KMS-11 (cell line): ENCODE results near the gene CISTR.

Source experiments
- H2AFZ ChIP-seq: fragments of 200-600 bp; sonication (generic); 2 replicates; pipeline ENCODE4 v1.6.1; 2016; ENCODE audit warnings: antibody characterized with exemption, mixed run types, low read depth
- H3K27ac ChIP-seq: fragments of 200-600 bp; sonication (generic); 2 replicates; pipeline ENCODE4 v1.6.1; 2016; ENCODE audit warnings: mild to moderate bottlenecking, mixed run types
- H3K27me3 ChIP-seq: fragments of 200-600 bp; sonication (generic); 2 replicates; pipeline ENCODE4 v1.6.1; 2017; ENCODE audit warnings: mild to moderate bottlenecking, low read depth, mixed run types, moderate library complexity; ENCODE audit not compliant: insufficient read depth
- H3K36me3 ChIP-seq: fragments of 200-600 bp; sonication (generic); 2 replicates; pipeline ENCODE4 v1.6.1; 2017; ENCODE audit warnings: mild to moderate bottlenecking, mixed run types; ENCODE audit not compliant: insufficient read depth
- H3K4me1 ChIP-seq: fragments of 200-600 bp; sonication (generic); 2 replicates; pipeline ENCODE4 v1.6.1; 2016; ENCODE audit warnings: mild to moderate bottlenecking, low read depth, mixed run types; ENCODE audit not compliant: poor library complexity, severe bottlenecking
- H3K4me2 ChIP-seq: fragments of 200-600 bp; sonication (generic); 2 replicates; pipeline ENCODE4 v1.7.0; 2016; ENCODE audit warnings: mild to moderate bottlenecking, mixed run types
- H3K4me3 ChIP-seq: fragments of 200-600 bp; sonication (generic); IDR thresholded peaks from 2 replicates; pipeline ENCODE4 v1.6.1; 2017; ENCODE audit warnings: low read depth, low read length, mixed read lengths; ENCODE audit not compliant: insufficient read depth
- H3K79me2 ChIP-seq: fragments of 200-600 bp; sonication (generic); 2 replicates; pipeline ENCODE4 v1.6.1; 2016; ENCODE audit warnings: low read depth, mixed run types; ENCODE audit not compliant: insufficient read depth
- H3K9ac ChIP-seq: fragments of 200-600 bp; sonication (generic); 2 replicates; pipeline ENCODE4 v1.6.1; 2016; ENCODE audit warnings: mild to moderate bottlenecking, mixed run types
- H4K20me1 ChIP-seq: fragments of 200-600 bp; sonication (generic); 2 replicates; pipeline ENCODE4 v1.6.1; 2016; ENCODE audit warnings: mild to moderate bottlenecking, mixed run types; ENCODE audit not compliant: insufficient read depth
- CTCF ChIP-seq: fragments of 200-600 bp; sonication (generic); conservative IDR thresholded peaks from 2 replicates; pipeline ENCODE4 v1.6.1; 2017; ENCODE audit warnings: low read depth, mild to moderate bottlenecking, antibody characterized with exemption, low read length, moderate library complexity, mixed read lengths

The CISTR gene

GRCh38 chr12:53791735-53792326 lies 40.1 kb upstream of the CISTR start:
- Histone ChIP-seq H3K4me3 (no peak overlapping the region), H4K20me1 (no peaks in the 10 kb centered on the region), H2AFZ (no peak overlapping the region), H3K27ac (no peak overlapping the region), H3K9ac (no peak overlapping the region), H3K4me2 (no peak overlapping the region), H3K36me3 (no peaks in the 10 kb centered on the region), H3K4me1 (no peaks in the 10 kb centered on the region), H3K27me3 (no peaks in the 10 kb centered on the region), H3K79me2 (no peaks in the 10 kb centered on the region)
- TF ChIP-seq CTCF = peak; percentile 97

- H3K9ac ChIP-seq = no peak overlapping the region
- H3K27ac ChIP-seq = no peak overlapping the region
- no peak overlapping the region for H2AFZ ChIP-seq
- no peaks in the 10 kb centered on the region for H3K27me3 ChIP-seq
- no peak overlapping the region for H3K4me3 ChIP-seq
- no peak for TF ChIP-seq CTCF
- no peak overlapping the region for H3K4me2 ChIP-seq
- no peaks in the 10 kb centered on the region for H3K79me2 ChIP-seq
- no peaks in the 10 kb centered on the region for H3K4me1 ChIP-seq
- no peaks in the 10 kb centered on the region for H4K20me1 ChIP-seq
- no peaks in the 10 kb centered on the region for H3K36me3 ChIP-seq
Observed at GRCh38 chr12:53789570-53789969, 37.8 kb upstream of the CISTR start.

- H3K27me3 ChIP-seq = no peaks in the 10 kb centered on the region
- no peak overlapping the region for H3K4me3 ChIP-seq
- H3K36me3 ChIP-seq = no peaks in the 10 kb centered on the region
- no peak overlapping the region for H3K4me2 ChIP-seq
- no peaks in the 10 kb centered on the region for H3K79me2 ChIP-seq
- H3K9ac ChIP-seq = no peak overlapping the region
- TF ChIP-seq CTCF = no peak
- H4K20me1 ChIP-seq = no peaks in the 10 kb centered on the region
- H3K27ac ChIP-seq = no peak overlapping the region
- H2AFZ ChIP-seq = no peak overlapping the region
- no peaks in the 10 kb centered on the region for H3K4me1 ChIP-seq
Observed at GRCh38 chr12:53788892-53789291, 37.1 kb upstream of the CISTR start.

GRCh38 chr12:53786411-53786810 lies 34.6 kb upstream of the CISTR start:
- Histone ChIP-seq H3K27me3 (no peaks in the 10 kb centered on the region), H3K79me2 (no peaks in the 10 kb centered on the region), H2AFZ (no peak overlapping the region), H3K4me2 (no peak overlapping the region), H4K20me1 (no peaks in the 10 kb centered on the region), H3K27ac (no peak overlapping the region), H3K36me3 (no peaks in the 10 kb centered on the region), H3K4me1 (no peaks in the 10 kb centered on the region), H3K9ac (no peak overlapping the region), H3K4me3 (no peak overlapping the region)
- no peak for TF ChIP-seq CTCF
